ENCODE data around the gene RIMS4.

The RIMS4 gene

DNA sequence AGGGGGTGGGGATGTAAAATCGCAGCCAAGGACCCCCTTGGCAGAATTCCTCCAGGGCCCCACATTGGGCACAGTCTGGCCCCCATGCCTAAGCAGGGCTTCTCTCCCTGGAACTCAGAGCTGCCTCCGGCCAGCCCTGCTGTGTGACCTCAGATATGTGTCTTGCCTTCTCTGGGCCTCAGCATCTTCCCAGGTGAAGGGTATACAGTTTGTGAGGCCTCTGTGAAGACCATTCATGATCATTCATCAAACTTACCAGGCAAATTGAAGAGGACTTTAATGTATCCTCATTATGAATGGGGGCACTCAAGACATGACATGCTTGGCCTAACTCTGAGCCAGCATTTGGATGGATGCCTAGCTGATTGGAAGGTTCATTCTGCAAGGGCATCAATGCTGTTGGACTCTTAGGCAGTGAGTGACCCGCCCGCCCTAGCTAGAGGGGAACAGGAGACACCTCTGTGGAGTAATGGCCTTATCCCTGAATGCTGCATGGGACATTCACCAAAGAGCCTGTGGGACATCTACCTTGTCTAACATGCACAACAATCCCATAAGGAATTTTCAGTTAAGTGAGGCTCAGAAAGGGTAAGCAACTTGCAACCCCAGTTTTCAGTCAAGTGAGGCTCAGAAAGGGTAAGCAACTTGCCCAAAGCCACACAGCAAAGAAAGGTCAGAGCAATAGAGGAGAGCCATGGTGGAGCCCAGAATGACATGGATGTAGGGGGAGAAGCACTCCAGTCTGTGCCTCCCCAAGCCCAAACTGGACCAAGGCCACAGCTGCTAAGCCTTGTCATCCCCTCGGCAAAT lies 94.6 kb downstream of the RIMS4 start:
- no peak for DNase-seq

DNA sequence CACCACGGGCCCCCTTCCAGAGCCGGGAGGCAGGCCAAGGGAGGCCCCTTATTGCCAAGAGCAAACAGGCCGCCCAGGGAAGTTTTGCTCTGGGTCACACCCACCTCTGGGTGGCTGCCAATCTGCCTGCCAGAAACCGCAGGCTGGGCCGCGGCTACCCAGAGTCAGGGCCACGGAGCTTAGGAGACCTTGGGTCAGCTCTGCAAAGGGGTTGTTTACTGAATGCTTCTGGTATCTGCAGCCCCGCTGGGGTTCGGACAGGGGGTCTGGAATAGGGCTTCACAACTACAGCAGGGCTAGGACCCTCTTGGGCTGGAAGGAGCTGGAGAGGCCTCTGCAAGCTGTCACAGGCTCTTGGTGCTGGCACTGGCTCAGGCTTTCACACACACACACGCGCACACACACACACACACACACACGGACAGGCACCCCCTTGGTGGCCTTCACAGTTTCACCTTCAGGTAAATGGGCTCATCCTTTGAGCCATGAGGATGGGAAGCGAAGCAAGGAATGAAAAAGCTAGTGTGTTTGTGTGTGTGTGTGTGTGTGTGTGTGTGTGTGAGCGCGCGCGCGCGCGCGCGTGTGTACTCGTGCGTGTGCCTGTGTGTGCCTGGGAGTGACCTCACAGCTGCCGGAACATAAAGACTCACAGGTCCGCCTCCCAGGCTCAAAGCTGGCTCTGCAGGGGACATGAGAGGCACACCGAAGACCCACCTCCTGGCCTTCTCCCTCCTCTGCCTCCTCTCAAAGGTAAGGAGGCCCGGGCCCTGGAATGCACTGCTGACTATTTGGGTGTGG lies 95.4 kb downstream of the RIMS4 start, which contains the start of gene CCN5:
Gene CCN5 (plus strand): TSS at position 669 of the 798 bp plus-strand sequence. CDS start 22 bp downstream, at position 691.
- no peak for DNase-seq

DNA sequence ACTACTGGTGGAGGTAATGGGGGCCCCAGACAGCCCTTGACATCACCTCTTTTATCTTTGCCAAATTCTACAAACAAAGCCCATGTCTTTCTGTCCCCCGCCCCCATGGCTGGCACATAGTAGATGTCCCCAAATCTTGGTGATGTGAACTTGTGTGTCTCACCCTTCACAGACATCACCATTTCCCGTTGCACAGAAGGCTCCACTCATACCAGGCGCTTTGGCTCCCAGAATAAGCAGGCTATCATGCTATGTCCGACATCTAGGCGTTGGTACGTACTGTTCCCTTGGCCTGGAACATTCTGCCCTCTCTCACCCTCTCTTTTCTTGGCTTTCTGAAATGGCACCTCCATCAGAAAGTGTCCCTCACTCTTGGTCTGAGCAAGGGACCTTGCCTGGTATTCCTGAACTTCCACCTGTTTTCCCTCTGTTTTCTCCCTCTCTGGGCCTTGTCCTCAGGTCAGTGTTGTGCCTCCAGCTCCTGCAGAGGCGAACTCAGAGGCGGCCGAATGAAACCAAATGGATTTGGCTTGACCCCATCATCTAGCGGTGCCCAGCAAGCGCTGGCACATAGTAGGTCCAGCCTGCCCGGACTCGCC lies 96.1 kb downstream of the RIMS4 start:
- DNase-seq, result no peak

DNA sequence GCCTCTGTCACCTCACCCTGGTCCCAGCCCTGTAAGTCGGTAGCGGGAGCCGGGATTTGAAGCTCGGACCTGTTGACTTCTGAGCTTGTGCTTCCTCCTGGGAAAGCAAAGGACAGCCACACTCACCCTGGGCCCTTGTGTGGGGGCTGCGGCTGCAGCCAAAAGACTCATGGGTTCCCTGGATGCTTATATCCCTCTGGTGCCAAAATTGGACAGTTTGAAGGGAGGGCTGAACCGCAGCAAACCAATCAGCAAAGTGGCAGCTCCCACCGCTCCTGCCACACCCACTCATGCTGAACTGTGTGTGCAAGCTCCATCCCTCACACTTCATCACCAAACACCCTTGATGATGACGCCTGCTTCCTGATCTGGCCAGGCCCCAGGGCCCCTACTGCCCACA lies 99.1 kb downstream of the RIMS4 start:
- DNase-seq, result no peak

DNA sequence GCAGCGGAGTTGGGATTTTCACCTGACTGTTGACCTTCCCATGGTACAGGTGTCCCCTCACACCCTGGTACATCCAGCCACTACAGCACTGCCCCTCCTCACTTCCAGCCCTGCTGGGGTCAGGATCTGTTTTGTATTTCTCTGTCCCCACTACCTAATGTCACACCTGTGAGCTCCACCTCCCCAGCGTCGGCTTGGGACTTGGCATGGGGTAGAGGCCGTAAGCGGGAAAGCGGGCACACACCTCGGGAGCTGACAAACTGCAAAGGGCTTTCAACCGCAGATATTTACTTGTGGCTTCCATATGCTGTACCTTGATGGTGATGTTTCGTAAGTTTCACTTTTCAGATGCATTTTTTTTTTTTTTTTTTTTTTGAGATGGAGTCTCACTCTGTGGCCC lies 100.5 kb downstream of the RIMS4 start:
- no peak for DNase-seq

DNA sequence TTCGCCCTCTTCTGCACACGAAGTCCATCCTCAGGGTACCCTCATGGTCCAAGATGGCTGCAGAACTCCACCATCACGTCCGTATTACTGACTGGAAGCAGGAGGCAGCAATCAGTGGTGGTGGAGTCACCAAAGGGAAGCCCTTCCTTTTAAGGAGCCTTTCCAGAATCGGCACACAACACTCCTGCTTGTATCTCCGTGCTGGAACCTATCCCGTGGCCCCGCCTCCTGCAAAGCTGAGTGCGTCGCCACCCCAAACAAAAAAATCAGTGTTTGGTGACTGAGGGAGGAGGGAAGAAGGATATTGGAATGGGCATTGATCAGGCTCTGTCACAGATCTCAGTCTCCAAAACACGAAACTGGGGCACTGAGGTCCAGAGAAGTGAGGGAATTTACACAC lies 101.0 kb downstream of the RIMS4 start:
- no peak for DNase-seq

DNA sequence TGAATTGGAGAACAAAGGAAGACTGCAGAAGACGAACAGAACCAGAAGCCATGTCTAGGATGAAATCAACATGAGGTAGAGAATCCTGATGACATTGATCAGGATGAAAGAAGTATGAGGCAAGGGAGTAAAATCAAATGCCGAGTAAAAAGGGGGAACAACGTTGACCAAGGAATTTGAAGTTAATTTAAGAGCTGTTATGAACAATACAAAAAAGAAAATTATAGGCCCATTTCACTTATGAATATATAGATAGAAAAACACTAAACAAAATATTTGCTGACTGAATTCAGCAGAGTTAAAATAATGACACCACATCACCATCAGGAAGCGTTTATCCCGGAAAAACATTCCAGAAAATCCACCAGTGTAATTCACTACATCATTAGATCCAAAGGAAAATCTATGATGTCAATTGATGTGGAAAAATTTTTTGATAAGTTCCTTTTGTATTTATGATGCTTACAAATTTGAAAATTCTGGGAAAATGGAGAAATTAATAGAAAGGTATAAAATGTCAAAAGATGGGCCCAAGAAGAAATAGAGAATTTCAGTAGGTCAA lies 103.2 kb downstream of the RIMS4 start:
- DNase-seq, result no peak

DNA sequence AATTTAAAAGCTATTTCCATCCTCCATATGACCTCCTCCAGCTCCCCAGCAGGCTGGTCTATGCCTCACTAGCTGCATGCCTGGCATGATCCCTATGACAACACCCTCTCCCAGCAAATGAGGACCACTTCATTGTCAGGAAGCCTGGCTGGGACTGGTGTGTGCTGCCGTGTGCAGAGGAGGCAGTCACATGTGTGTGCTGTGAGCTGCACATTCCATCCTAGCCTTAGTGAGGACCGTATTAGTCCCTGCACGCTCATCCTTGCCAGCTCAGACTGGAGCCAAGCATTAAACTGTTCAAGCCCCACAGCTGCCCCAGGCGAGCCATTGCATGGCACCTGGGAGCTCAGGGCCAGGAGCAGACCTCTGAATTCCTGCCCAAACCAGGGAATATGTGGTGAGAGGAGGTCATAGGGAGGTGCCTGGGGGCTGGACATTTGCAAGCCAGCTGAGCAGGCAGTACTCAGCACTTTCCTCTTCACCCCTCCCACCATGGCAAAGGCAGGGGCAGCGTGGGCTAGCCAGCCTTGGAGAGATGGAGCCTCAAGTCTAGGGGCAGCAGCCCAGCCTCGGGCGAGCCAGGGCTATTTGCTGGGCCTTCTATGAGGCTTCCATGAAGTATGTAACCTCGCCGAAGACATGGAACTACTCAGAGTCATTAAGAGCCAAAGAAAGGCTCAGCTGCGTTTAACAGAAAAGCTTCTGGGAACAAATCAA lies 103.9 kb downstream of the RIMS4 start:
- no peak for DNase-seq

DNA sequence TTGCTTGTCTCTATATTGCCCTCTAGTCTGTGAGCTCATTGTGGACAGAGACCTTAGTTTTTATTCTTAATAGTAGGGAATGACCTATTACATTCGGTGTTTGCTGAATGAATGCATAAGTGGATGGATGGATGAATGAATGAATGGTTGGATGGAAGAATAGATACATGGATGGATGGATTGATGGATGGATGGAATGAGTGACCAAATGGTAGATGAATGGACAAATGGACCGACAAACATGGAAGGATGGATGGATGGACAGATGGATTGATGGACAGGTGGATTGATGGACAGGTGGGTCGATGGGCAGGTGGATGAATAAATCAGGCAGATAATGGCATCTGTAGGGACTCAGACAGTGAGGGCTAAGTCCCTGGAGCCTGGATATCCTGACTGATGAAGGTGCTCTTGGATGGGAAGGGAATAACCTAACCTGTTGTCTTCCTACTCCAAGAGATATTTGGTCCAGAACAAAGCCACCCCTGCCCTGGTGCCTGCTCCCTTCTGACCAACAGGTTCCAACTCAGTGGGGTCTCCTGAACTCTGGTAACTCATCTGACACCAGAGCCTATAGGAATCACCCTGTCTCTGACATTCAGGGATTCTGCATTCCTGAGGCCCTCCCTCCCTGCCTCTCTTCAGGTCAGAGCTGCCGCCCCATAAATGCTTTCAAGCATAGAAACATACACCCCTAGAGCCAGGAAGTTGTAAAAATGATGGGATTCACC lies 104.8 kb downstream of the RIMS4 start:
- no peak for DNase-seq

DNA sequence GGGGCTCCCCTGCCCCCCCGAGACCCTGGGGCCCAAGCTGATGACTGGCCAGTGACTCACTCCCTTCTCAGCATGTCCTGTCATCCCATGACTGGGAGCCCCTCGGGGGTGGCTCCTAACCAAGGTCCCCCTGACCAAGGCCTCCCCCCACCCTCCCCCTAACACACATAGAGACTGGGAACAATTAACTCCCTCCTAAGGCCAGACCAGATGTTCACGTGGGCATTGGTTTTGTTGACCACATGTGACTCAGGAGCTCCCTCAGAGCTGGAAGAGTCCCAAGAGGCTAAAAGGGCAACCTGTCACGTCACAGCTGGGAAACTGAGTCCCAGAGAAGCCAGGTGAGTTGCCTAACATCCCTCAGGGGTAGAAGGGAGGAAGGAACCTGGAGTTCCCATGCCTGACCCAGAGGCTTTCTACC lies 105.8 kb downstream of the RIMS4 start:
- no peak for DNase-seq

DNA sequence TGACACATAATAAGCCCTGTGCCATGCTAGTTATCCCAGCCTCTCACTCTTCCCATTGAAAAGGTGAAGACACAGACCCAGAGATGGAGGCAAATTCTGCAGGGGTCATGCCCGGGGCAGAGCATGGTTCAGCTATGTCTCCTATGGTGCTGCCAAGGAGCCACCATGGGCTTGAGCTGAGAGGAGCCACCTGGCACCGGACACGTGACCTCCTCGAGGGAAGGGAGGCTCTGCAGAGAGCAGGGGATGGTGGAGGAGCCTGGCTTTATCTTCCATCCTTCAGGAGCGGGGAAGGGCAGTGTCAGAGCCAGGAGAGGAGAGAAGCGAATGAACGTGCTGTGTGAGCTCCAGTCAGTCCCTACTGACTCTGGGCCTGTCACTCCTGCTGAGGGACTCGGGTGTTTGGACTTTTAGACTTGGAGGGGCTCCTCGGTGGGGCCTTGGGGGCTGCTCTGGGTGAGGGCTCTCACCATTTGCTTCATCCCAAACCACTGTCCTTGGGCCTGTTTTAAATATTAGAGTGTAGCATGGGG lies 106.3 kb downstream of the RIMS4 start:
- DNase-seq, result no peak

DNA sequence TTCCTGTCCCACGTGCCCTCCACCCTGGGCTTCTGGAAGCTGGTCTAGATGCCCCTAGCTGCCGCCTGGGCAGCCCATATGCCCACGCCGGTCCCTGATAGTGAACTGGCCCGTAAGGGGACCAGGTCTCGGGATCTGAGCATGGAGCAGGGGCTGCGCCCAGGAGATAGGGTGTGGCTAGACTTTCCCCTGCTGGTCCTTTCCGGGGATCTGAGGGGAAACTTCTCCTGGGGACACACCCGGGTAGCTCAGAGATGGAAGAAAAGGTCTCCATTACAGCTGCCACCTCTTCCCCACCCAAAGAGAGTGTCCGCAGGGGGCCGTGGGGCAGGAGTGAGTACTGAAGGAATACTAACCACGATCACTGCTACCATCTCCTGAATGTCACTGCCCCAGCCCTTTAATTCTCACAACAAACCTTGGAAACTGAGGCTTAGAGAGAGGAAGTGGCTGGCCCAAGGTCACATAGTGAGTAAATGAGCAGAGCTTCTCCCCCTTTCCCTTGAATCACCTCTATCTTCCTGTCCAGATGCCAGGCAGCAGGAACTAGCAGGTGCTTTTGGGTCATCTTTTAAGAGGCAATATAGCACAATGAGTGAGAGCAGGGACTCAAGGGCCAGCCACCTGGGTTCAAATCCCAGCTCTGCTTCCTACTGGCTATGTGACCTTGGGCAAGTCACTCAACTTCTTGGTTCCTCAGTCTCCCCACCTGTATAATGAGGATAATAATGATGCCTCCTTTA lies 107.0 kb downstream of the RIMS4 start:
- no peak for DNase-seq

DNA sequence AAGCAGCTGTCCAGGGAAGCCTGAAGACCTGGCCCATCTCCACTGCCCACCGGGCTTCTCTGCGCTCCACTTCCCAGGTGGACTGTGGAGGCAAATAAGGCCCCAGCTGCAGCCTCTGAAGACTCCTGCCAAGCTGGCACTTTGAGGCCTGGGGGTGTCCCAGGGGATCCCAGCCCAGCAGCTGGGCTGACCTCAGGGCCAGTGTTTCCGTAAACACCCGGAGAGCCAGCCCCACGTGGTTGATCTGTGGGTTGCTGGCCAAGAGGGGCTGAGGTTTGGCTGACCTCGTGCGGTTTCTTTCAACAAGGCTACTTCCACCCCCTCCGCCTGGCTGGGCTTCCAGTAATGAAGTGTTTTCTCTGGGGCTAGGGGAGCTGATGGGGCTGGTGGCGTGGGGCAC lies 107.6 kb downstream of the RIMS4 start:
- DNase-seq, result no peak

DNA sequence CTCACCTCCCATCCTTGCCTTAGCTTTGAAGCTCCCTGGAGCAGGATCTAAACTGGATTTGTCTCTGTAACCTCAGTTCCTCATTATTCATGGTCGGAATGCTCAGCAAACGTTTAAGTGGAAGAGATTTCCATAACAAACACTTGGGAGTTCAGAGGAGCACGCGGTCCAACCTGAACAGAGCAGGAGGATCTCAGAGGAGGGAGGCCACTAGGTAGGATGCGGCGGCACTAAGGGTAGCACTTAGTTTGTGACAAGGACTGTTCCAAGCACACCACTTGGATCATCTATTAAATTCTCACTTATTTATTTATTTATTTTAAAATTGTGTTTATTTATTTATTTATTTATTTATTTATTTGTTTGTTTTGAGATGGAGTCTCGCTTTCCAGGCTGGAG lies 108.5 kb downstream of the RIMS4 start:
- no peak for DNase-seq

All from NCI-H146 (cell line).